ENCODE results near the gene EFNA2. TPM values are rescaled to one million over a fixed set of nuclear protein-coding genes. Genes with fewer than 3 reads are reported as not detected.

The EFNA2 gene
- total RNA-seq, 4 donors from 2014 or later = not detected

GRCh38 chr19:1284293-1284978 lies 1.2 kb upstream of the EFNA2 start:
- 51 to 56% methylated on average over 19 to 20 of the region's 20 CpGs for WGBS, 2 donors
- intact Hi-C loops (cut with DNase I; ENCODE audit: low total_unique reads) = loop anchor here (10.0 kb wide), 1 partner anchor 70 kb away; a partner anchor contains a TSS
- no peak for DNase-seq (ENCODE audit: low spot score in 2 of 2)
- H3K4me3 ChIP-seq (ENCODE audit: low read depth, poor library complexity, severe bottlenecking) = no peak overlapping the region
- TF ChIP-seq CTCF (IDR thresholded peaks at IDR 0.05) (no peak), POLR2A (IDR thresholded peaks at IDR 0.05) (no peak)

DNA sequence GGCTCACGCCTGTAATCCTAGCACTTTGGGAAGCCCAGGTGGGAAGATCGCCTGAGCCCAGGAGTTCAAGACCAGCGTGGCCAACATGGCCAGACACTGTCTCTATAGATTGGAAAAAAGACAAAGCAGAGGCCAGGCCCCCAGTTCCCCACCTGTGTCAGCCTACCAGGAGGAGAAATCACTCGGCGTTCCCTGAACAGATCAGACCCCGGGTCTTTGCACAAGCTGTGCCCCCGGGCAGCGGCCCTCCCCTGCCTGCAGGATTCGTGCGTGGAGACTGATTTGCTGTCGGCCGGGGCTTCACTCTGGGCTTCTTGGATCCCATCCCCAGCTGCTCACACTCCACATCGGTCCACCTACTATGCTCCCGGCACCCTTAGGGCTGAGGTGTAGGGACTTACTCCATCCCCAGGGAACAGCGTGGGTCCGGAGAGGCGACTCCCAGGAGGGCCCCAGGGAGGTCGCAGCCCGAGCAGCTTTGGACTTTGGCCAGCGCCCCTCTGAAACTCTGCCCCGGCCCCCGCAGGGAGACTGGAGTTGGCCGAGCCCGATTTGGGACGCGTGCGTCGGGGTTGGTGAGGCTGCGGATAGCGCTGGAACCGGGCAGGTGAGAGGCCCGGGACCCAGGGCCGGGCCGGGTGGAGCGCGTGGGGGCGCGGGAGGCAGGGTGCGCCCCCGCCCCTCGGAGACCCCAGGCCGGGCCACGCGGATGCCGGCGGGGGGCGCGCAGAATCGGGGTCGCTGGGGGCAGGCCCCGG lies 515 bp upstream of the EFNA2 start:
- no peak overlapping the region for H3K4me3 ChIP-seq (ENCODE audit: low read depth, poor library complexity, severe bottlenecking)
- no peak for DNase-seq (ENCODE audit: low spot score in 2 of 2)
- TF ChIP-seq POLR2A (IDR thresholded peaks at IDR 0.05) (no peak), CTCF (IDR thresholded peaks at IDR 0.05) (no peak)

DNA sequence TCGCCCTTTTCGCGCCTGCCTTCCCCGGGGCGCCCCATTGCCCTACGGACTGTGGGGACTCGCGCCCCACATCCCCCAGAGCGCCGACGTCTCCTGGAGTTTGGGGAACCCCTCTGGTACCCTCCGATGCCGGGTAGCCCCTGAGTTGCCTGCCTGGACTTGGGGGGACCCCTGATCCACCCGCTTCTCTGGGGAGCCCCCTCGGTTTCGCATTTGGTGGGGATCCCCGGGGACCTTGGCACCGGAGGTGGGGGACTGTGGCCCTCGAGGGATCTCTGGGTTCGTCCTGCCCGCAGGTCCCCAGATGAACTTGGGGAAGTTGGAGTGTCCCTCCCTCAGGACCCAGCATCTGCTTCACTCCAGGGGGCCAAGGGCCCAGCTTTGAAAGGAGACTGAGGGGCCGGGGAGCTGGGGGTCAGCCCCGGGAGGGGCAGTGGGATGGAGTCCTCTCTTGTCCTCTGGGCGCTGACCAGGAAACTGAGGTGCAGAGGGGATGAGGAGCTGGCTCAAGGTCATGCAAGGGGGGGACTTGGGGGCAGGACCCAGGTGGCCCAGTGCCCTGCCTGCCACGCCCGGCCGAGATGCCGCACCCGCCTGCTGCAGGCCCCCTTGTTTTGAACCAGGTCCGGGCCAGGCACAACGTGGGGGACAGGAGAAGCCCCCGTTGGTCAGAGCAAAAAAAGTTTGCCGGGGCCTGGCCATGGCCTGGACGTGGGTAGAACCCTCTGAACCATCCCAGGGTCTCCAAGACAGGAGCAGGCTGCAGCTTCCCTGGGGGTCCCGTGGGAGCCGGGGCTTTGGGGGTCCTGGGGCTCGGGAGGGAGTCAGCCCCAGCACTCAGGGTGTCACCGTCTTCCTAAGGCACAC lies 1.0 kb downstream of the EFNA2 start:
- intact Hi-C loops (cut with DNase I; ENCODE audit: low total_unique reads) = loop anchor here (10.0 kb wide), 1 partner anchor 68 kb away; a partner anchor contains a TSS

More for the DNA sequence above, 515 bp upstream of the EFNA2 start:
- 32 to 48% methylated on average over 14 to 24 of the region's 51 CpGs for WGBS, 2 donors
- intact Hi-C loops (cut with DNase I; ENCODE audit: low total_unique reads) = loop anchor here (10.0 kb wide), 1 partner anchor 70 kb away; a partner anchor contains a TSS

GRCh38 chr19:1287354-1288225 lies 1.9 kb downstream of the EFNA2 start:
- WGBS, 2 donors = 22 to 41% methylated on average over 41 to 44 of the region's 55 CpGs
- TF ChIP-seq POLR2A (IDR thresholded peaks at IDR 0.05) (no peak), CTCF (IDR thresholded peaks at IDR 0.05) (no peak)
- intact Hi-C loops (cut with DNase I; ENCODE audit: low total_unique reads) = loop anchor here (10.0 kb wide), 1 partner anchor 67 kb away; a partner anchor contains a TSS

More for the DNA sequence above, 1.0 kb downstream of the EFNA2 start:
- no peak for TF ChIP-seq CTCF (IDR thresholded peaks at IDR 0.05)
- no peak for TF ChIP-seq POLR2A (IDR thresholded peaks at IDR 0.05)
- 32 to 37% methylated on average over 19 to 34 of the region's 38 CpGs for WGBS, 2 donors
- H3K4me3 ChIP-seq (ENCODE audit: low read depth, poor library complexity, severe bottlenecking) = no peak overlapping the region
- no peak for DNase-seq (ENCODE audit: low spot score in 2 of 2)

DNA sequence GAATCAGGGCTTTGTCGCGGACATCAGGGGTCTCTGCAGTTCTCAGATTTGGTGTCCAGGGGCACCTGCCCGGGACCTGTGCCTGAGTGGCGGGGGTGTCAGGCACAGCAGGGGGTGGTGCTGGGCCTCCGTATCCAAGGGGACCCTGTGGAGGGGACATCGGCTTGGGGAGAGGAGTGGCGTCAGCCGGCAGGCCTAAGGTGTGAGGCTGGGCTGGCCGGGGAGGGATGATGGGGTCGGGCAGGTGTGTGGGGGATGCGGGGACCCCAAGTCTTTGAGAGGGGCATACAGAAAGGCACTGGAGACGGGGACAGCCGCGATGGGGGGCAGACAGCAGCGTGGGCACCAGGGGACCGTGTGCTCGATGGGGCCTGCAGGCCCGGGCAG lies 2.5 kb downstream of the EFNA2 start:
- WGBS, 2 donors = 73 to 77% methylated on average over 16 to 18 of the region's 18 CpGs
- intact Hi-C loops (cut with DNase I; ENCODE audit: low total_unique reads) = loop anchor here (10.0 kb wide), 1 partner anchor 67 kb away; a partner anchor contains a TSS
- DNase-seq (ENCODE audit: low spot score in 2 of 2) = no peak
- H3K4me3 ChIP-seq (ENCODE audit: low read depth, poor library complexity, severe bottlenecking) = no peak overlapping the region
- TF ChIP-seq POLR2A (IDR thresholded peaks at IDR 0.05) (no peak), CTCF (IDR thresholded peaks at IDR 0.05) (no peak)

More at GRCh38 chr19:1287354-1288225, 1.9 kb downstream of the EFNA2 start:
- DNase-seq (ENCODE audit: low spot score in 2 of 2) = no peak
- no peak overlapping the region for H3K4me3 ChIP-seq (ENCODE audit: low read depth, poor library complexity, severe bottlenecking)
